Activated CD8-positive, alpha-beta memory T cell treated with anti-CD3 and anti-CD28 coated beads, Interleukin-2, amount 50 U/mL, for 4 hours (primary cell): ENCODE data around the gene PLXNA4.
A peak's percentile ranks its signal among the peaks of the same experiment; 100 is the strongest.

Experiments
- DNase-seq: peaks from one replicate; pipeline ENCODE4 v3.0.0-alpha.2; 2020

PLXNA4 gene

DNA sequence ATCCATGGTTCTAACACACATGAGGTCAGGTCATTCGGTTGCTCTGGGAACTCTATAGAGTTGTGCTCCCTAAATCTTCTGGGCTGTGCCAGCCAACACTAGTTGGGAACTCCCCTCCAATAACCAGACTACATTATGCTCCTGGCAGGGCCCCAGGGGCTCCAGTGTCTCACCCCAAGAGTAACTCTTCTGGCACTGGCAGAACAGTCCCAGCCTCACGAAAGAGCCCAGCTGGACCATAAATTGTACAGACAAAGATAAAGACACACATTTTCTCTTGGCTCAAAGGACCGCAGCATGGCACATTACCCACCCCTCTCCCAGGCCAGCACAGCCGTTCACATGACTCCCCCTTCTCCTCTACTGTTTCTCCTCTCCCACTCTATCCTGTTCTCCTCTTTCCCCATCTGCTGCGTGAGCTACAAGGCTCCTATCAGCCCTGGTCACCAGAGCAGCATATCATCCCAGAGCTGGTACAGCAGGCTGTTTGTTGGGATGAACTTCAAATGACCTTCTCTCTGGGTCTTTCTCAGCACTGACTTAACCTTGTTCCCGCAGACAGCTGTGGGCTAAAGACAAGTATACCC, 230.6 kb downstream of the PLXNA4 start:
- DNase-seq: no peak

DNA sequence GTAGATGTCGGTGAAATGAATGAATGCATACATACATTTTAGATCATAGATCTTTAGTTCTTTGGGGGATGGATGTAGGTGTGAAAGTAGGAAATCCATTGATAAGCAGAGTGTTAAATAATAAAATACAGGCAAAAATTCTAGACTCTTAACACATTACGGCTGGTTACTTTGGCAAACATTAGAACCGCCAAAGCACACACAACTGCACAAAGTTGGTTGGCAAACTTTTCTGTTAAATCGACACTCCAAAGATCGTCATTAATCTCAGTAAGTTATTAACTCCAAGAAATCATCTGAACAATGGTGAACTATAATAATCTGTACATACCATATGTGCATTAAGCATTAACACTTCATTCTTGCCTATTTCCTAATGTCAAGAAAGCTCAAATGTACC, 231.2 kb downstream of the PLXNA4 start:
- DNase-seq: no peak

DNA sequence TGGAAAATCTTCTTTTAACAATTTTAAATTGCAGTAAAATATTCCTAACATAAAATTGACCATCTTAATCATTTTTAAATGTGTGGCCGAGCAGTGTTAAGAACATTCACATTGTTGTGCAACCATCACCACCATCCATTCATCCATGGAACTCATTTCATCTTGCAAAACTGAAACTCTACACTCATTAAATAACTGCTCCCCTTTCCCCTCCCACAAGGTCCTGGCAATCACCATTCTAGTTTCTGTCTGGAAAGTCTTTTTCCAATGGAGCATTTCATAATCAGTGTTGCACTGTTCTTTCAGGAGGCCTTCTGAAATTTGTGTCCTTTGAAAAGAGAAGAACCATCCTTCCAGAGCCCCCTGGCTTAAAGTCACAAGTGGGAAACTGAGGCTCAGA, 233.1 kb downstream of the PLXNA4 start:
- DNase-seq: no peak

DNA sequence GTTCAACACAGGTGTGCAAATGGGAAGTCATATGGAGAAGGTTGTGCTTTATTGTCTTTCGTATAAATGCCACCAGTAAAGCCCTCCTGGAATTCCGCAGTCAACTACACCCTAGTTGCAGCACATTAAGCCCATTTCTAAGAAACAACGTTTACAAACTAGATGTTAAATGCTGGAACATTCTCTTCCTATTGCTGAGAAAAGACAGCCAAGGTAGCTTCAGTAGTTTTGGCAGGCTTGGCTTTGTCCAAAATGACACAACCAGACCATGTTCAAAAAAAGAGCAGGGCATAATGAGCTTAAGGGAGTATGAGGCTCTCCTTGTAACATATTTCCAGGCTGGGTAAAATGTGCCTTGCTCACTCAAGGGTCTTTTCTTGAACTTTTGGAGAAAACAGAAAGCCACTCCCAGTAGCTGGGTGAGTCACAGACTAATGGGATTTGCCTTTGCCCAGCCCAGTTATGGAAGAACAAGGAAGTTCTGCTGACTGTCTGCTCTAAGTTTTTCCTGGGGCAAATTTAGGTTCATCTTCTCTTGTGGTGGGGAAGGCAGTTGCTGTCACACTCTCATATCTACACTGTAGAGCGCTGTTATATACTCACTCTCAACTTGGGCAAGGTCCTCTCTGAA, 238.7 kb downstream of the PLXNA4 start:
- DNase-seq: no peak

DNA sequence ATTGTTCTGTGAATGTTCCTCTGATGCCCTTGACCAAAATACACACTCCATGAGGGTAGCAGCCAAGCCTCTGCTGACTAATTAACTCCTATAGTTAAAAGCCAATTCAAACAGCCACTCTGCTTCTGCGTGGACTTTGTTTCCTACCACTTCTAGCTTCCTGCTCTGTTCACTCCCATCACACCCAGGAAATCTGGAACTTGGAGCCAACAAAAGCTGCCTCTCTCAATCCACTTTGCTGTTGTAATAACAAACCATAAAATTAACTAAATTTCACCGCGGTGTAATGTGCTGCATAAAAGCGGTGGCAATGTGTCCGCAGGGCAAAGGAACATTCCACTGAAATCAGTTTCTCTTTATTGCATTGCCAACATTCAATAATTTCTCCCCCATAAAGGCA, 239.5 kb downstream of the PLXNA4 start:
- DNase-seq: no peak

DNA sequence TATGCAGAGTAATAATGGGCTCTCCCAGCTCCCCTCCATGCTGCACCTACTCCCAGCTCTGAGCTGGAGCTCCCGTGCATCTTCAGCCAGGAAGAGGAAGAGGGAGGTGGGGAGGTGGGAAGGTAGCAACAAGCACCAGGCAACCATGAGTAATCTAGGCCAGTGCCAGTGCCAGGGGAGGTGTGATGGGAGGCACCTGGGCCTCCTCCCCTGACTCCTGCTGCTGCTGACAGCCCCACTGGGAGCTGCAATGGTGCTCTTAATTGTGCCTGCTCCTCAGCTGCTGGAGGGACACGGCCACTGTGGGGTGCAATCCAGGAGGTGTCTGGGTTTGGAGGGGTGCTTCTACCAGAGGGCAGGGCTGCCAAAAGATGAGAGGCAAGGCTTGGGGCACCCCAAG, 243.0 kb downstream of the PLXNA4 start:
- no peak for DNase-seq

DNA sequence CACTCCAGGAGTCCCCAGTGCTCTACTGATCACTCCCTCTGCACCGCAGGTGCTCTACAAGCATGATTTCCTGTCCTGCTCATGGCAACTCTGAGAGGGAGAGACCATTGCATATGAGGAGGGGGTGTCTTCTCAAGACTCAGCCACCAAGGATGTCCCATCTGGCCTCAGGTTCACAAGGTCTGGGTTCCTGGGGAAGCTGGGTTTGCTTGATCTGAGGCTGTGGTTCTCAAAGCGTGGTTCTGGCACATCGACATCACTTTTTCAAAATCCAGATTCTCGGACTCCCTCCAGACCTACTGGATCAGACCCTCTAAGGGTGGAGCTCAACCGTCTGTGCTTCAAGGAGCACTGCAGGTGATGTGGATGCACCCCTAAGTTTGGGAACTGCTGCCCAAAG, 247.5 kb downstream of the PLXNA4 start:
- DNase-seq: no peak

DNA sequence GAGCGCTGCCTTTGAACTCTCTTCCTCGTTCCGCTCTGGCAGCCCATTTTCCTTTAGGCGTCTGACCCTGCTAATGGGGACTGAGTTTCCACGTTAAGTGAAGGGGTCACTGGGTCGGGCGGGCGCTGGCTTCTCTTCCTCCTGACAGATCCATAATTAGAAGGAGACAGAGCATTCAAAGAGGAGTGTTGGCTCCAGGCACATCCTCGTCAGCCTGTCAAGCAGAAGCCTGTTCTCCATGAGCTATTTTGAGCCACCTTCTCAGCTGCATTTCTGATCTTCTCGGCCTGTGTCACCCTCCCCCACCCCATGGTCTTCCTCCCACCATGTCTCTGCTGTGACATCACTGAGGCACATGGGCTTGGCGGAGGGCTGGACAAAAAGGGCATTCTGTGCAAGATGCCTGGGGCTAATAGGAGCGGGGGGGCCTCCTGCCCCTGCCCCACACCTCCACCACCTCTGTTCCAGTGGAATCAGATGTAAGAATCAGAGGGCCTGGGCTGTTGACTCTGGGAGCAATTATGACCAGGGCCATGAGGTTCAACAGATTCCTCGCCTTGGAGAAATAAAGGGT, 248.1 kb downstream of the PLXNA4 start:
- no peak for DNase-seq

DNA sequence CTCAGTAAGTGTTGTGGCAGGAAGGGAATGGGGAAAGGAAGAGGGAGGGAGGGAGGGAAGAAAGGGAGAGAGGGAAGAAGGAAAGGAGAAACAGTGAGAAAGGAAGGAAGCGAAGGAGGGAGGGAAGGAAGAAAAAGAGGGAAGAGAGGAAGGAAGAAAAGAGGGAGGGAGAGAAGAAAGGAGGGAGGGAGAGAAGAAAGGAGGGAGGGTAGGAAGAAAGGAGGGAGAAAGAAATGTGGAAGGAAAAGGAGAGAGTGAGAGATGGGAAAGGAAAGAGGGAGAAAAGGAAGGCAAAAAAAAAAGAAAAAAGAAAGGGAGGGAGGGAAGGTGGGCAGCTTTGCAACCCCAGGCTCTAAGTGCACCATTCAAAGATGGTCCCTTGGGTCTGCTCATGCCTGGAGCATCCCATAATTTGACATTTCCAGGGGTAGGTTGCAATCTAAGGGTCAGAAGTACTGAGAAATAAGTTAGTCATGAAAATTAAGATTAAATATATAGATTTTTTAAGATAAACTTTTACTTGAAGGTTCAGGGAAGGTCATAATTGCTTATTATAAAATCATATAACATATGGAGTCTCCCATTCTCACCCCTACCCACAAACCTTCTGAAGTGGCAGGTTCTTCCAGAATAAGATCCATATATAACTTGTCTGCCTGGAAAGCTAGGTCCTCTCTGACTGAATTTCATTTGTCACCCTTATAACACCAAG, 249.2 kb downstream of the PLXNA4 start:
- DNase-seq: no peak

DNA sequence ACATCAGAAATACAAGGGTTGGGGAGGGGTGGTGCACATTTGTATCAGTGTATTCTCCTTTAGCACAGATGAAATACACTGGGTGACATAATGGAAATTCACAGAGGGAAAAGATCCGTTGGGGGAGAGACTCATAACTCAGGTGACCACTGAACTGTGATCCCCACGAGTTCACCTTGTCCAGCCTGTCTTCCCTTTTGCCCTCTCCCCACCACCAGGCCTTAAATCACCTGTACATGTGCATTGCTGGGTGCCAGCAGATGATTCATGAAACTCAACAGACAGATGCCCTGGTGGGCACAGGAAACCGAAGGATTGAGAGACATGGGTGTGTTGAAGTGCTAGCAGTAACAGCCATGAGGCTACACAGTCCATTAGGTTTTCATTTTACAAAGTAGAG, 253.3 kb downstream of the PLXNA4 start:
- DNase-seq: no peak

DNA sequence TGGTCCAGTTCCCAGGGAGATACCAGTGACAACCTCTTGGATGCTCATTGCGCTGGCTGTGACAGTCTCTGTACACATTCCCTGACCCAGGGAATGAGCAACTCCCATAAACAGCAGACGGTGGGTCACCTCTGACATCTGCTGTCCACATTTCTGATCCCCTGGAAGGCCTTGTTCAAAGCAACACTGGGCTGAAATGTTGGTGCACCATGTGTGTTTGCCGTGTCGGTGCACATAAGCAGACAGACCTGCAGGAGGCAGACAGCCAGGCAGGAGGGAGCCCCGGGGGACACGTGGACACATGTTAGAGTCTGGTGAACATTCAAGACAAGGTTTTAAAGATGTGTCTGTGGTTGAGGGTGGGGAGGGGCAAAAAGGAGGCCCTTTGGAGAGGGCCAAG, 254.9 kb downstream of the PLXNA4 start:
- DNase-seq: no peak

DNA sequence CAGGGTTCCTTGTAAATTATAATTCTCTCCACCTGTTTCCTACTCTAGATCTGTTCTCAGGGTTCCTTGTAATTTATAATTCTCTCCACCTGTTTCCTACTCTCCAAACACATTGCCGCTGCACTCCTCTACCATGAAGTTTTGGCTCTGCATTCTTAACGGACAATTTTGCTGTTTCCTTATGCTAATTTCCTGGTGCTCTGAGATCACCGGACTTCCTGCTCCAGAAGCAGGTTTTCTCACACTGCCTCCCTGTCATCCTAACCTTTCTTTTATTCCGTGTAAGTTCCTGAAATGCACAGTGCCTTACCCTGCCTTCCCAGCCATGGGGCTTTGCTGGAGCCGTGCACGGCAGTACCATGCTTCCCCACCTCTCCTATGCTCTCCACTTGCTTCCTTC, 256.8 kb downstream of the PLXNA4 start:
- no peak for DNase-seq

DNA sequence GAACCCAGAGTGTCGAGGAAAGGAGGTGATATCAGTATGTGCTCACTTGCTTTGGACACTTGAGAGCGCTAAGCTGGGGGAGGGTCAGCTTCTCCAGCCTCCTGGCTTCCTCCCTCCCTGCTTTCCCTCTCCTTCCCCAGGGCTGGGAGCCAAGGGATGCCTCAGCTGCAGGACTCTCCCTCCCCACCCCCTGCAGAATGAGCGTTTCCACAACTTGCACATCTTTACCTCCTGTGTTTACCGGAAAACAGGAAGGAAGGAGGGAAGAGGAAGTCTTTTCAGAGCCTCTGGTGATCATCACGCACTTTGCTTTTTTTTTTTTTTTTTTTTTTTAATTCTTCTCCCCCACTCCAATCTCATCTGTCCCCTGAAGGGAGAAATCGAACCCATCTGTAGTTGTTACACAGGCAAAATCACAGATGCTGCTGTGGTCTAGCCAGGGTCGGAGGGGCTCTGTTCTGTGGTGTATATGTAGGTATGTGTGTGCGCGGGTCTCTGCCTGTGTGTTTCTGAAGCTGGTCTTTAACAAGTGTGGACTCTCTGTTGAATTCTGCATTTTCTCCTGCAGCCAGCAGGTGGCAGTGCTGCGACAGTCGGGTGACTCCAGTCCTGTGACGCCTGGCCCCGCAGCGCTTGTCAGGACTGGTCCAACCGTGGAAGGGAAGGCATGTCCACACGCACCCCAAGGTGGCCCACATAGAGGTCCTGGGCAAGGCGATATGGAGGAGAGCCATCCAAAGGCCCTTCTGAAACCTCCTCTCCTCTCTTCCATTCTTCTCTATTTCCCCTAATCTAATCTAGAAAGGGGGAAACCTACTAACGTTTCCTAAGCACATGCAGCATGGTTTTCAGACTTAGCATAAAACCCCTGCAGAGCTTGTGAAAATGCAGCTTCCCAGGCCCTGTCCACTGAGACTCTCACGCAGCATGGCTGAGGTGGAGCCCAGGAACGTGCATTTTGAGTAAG, 257.6 kb downstream of the PLXNA4 start:
- DNase-seq: peak; percentile 79

DNA sequence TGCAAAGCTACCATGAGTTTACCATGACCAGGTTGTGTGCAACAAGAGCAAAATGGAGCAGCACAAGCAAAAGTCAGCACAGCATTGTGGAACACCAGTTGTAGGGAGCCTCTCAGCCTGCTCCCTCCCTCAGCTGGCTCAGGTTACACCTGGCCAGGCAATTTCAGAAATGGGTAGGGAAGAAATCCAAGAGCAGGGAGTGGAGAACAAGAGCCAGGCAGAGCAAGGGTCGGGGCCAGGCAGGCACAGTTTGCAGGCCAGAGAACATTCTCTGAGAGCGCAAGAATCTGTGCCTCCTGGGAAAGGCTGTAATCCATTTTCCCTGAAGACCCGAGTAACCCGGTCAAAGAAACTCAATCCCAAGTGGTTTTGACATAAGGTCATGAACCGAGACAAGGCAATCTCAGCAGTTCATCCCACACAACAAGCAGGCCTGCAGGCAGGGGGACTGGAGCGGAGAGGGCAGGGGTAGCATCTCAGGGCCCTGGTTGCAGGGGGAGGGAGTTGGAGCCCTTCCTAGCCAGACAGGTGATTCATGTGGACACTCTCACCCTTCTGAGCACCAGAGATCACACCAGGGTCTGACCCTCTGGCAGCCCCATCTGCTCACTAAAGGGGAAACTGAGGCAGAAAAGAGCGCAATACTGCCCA, 258.4 kb downstream of the PLXNA4 start:
- no peak for DNase-seq

DNA sequence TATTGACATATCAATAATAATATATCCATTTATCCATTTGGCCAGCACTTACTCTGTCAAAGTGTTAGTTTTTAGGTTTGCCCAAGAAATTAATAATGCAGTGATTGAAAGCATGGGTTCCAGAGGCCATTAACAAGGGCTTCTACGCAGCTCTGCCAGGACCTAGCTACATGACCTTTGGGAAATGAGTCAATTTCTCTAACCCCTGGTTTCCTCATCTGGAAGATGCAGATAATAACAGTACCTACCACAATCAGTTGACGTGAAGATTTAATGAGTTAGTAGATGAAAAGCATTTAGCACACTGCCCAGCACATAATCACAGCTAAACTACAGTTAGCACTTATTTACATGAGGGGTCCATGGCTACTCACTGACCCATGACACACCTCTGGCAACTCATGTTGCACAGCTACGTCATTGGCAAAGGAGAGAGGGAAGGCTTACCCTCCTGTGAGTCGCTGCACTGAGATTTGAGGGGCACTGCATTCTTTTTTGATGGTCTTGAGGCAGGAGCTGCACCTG, 263.7 kb downstream of the PLXNA4 start:
- DNase-seq: no peak

DNA sequence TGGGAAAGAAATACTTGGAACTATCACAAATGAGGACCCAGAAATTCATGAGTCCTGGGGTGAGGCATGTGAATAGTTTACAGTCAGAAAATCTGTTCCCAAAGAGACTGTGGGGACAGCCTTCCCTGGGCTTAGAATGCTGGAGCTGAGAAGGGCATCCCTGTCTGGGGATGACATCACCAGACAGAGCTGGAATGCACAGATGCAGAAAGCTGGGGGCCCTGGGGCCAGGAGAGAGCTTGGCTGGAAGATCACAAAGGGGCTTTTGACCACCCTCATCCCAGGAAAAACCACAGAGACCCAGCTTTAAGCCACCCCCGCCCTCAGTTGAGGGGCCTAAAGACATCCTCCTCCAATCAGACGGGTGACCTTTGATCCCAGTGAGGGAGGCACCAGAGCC, 264.5 kb downstream of the PLXNA4 start:
- DNase-seq: no peak

DNA sequence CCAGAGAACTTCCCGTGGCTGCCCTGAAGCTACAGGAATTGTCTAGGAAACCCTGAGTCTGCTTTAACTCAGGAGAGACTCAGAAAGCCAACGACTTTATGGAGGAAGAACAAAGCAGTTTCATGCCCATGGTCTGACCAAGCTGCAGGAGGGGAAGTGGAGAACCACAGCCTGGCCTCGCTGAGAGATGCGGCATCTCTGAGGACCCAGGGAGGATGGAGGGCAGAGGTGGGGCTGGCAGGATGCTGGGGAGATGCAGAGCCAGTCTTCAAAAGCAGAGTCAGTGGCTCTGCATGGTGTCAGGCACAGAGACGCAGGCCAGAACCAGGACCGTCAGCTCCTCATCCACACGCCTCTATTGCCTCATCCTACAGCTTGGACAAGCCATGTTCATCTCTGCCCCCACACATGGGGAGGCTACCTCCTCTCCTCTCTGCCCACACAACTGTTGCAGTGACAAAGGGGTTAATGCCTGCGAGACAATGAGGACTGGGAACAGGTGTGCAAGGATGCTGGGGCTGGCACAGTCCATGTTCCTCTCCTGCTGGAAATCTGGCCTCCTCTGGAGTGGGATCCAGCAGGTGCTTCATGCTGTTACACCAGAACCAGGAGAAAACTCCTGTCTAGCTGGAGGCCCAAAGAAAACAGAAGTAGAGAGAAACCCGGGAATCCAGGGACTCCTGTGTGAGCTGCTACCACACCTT, 267.0 kb downstream of the PLXNA4 start:
- no peak for DNase-seq

DNA sequence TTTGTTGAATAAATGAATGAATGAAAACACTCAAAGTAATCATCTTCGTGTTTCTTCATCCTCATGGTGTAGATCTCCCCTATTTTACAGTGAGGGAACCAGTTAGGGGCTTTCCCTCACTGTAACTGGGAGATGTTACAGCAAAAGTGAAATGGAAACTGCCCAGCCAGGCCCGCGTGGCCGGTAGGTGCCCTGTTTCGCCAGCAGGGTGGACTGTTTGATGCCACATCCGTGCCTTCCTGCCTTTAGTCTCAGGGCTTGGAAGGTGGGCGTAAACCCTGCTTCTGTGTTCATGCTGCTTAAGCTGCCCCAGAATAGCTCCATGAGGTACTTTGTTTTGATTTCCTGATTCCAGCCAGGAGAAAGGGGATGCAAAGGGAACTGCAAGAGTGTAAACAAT, 268.8 kb downstream of the PLXNA4 start:
- DNase-seq: no peak

DNA sequence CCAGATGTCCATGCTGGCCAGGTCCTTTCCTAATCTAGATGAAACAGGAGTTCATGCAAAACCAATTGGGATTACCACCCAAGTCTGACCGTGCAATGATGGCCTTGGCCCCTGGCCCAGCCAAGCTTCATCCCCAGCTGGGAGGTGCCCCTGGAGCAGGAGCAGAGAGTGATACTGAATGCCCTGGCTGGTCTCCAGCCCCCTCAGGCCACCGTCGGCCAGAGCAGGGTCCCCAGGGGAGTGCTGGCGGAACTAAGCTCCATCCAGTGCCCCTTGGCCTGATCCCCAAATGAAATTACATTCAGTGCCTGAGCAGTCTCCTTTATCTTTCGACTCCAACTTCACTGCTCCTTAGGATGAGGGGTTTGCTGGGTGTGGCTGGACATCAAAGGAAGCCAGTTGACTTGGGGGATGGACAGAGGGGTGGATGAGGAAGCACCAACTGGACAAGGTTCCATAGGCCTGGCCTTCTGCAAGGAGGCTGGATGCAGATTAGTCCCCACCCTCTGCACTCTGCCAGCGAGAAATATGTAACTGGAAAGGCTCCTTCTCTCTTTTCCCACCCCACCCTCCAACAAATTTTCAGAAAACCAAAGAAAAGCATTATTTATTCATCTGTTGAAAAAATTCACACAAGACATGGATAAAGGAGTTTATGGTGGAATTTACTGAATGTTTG, 275.5 kb downstream of the PLXNA4 start:
- no peak for DNase-seq

DNA sequence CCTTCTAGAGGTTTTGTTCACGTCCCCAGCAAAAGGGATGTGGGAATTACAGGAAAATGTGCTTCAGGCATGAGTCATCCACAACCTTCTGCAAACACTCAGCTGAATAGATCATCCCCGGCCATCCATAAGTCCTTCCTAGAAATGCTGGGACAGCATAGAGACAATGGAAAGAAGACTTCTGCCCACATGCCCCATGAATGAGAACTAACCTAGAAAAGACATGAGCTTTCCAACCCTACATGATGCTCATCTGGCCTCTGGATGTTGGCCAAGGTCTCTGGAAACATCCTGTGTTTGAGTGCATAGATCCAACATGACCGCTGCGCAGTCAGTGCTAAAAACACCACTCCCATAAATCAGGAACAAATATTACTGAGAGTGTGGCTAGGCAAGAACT, 277.5 kb downstream of the PLXNA4 start:
- DNase-seq: no peak

DNA sequence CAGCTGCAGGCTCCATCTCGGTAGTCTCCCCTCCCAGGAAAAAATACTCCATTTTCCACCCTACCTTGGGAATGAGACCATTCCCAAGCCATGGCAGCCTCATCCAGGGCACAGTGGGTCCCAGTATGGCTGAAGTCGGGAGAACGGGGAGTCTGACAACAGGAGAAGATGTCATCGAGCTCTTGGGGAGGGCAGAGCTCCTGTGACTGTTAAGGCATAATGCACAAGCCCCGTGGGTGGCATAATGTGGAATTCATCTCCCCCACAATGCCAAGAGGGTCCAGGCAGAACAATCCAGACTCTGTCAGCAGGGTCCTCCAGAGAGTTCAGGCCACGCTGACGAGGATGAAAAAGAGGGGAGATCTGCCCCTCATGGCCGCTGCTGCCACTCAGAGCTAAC, 279.4 kb downstream of the PLXNA4 start:
- no peak for DNase-seq
